HCT116 (cell line): ENCODE results near the gene ZSWIM7. TPM values are rescaled to one million over a fixed set of nuclear protein-coding genes. Genes with fewer than 3 reads are reported as not detected.

Source experiments
- ATAC-seq: fragments of 200-7000 bp; cut with Tn5 transposase; 2 replicates; pipeline ENCODE4 v1.9.1; 2020; ENCODE audit warnings: mild to moderate bottlenecking, moderate library complexity
- BruUV-seq: library from RNA; stranded (reverse); fragments of 400-500 nt; replicated peaks from 2 replicates; lab custom pipeline; 2021; lab: Mats Ljungman, UMichigan
- CTCF ChIA-PET: fragments of 300-600 bp; sonication (Branson Sonifier 250); formaldehyde crosslinking; loops from one replicate; lab custom pipeline; 2021; ENCODE audit warnings: antibody characterized with exemption; lab: Charles Lee
- POLR2A ChIA-PET: fragments of 300-600, 350-600 bp; sonication (Branson Sonifier 250); formaldehyde crosslinking; loops from one replicate; lab custom pipeline; 2021; ENCODE audit warnings: antibody characterized with exemption; lab: Charles Lee
- RAD21 ChIA-PET, 2 experiments: fragments of 300-600 bp; sonication (Branson Sonifier 250); formaldehyde crosslinking; loops; one replicate each; lab custom pipeline; 2023; ENCODE audit warnings: low total read pairs in 2 of 2; ENCODE audit not compliant: uncharacterized antibody in 2 of 2, unreplicated experiment in 2 of 2, low non-redundant PET in 1 of 2; lab: Charles Lee
- DNase-seq: peaks from one replicate; pipeline ENCODE4 v3.0.0-alpha.2; 2010; ENCODE audit warnings: low read depth, low spot score
- H2AFZ ChIP-seq: fragments of 200-600 bp; shearing (Covaris generic), sonication (generic); 2 replicates; pipeline ENCODE4 v1.6.1; 2017; ENCODE audit warnings: low read depth, mixed run types, mixed read lengths, antibody characterized with exemption, low read length; ENCODE audit not compliant: poor library complexity, severe bottlenecking
- H3K27ac ChIP-seq: 2 replicates; pipeline ENCODE4 v1.5.1; 2012; ENCODE audit warnings: low read depth, low read length
- H3K27me3 ChIP-seq: fragments of 200-600 bp; sonication (generic); 2 replicates; pipeline ENCODE4 v1.6.1; 2016; ENCODE audit warnings: mixed run types, low read length, mixed read lengths; ENCODE audit not compliant: insufficient read depth
- H3K36me3 ChIP-seq, 2 experiments: fragments of 200-500 bp in 1 of 2; fragments of 200-600 bp in 1 of 2; sonication (Bioruptor generic) in 1 of 2; sonication (generic) in 1 of 2; 2 replicates each; pipeline versions ENCODE4 v1.5.1 to v1.6.1; 2014 to 2016; ENCODE audit warnings: low read length in 2 of 2, inconsistent platforms in 1 of 2, mixed read lengths in 1 of 2, mixed run types in 1 of 2; ENCODE audit not compliant: insufficient read depth in 2 of 2, control insufficient read depth in 1 of 2
- H3K4me1 ChIP-seq, 2 experiments: fragments of 200-600 bp in 1 of 2; sonication (generic) in 1 of 2; 2 replicates each; pipeline versions ENCODE4 v1.5.1 to v1.6.1; 2012 to 2017; ENCODE audit warnings: low read length in 2 of 2, inconsistent platforms in 1 of 2, mild to moderate bottlenecking in 1 of 2, mixed read lengths in 1 of 2, mixed run types in 1 of 2, moderate library complexity in 1 of 2; ENCODE audit not compliant: insufficient read depth in 2 of 2, control insufficient read depth in 1 of 2
- H3K4me2 ChIP-seq: fragments of 200-600 bp; sonication (generic); 2 replicates; pipeline ENCODE4 v1.6.1; 2017; ENCODE audit warnings: mixed run types, low read length, mixed read lengths
- H3K4me3 ChIP-seq, 2 experiments: fragments of 200-600 bp in 1 of 2; sonication (generic) in 1 of 2; replicated peaks in 1 of 2; 2 replicates each; pipeline ENCODE4 v1.5.1; 2011 to 2016; ENCODE audit warnings: low read length in 2 of 2, control low read depth in 1 of 2, low read depth in 1 of 2, mild to moderate bottlenecking in 1 of 2, mixed read lengths in 1 of 2, mixed run types in 1 of 2
- H3K79me2 ChIP-seq: fragments of 200-600 bp; sonication (generic); 2 replicates; pipeline ENCODE4 v1.6.1; 2017; ENCODE audit warnings: mild to moderate bottlenecking, mixed run types, low read length, moderate library complexity, mixed read lengths; ENCODE audit not compliant: insufficient read depth
- H3K9ac ChIP-seq: fragments of 200-600 bp; sonication (generic); 2 replicates; pipeline ENCODE4 v1.6.1; 2016; ENCODE audit warnings: low read length, mixed read lengths
- H3K9me2 ChIP-seq: fragments of 200-600 bp; sonication (generic), shearing (Covaris generic); 2 replicates; pipeline ENCODE4 v1.6.1; 2017; ENCODE audit warnings: mixed run types, mild to moderate bottlenecking, moderate library complexity; ENCODE audit not compliant: insufficient read depth
- H3K9me3 ChIP-seq, 2 experiments: fragments of 200-500 bp in 1 of 2; fragments of 200-600 bp in 1 of 2; sonication (Bioruptor generic) in 1 of 2; sonication (generic) in 1 of 2; 2 replicates each; pipeline ENCODE4 v1.6.1; 2014 to 2017; ENCODE audit warnings: low read length in 2 of 2, mixed read lengths in 2 of 2, inconsistent platforms in 1 of 2, low read depth in 1 of 2, mild to moderate bottlenecking in 1 of 2, mixed run types in 1 of 2, moderate library complexity in 1 of 2; ENCODE audit not compliant: control insufficient read depth in 1 of 2, insufficient read depth in 1 of 2
- H4K20me1 ChIP-seq: fragments of 200-600 bp; sonication (generic), shearing (Covaris generic); 2 replicates; pipeline ENCODE4 v1.6.1; 2017; ENCODE audit warnings: mixed run types, mild to moderate bottlenecking, moderate library complexity; ENCODE audit not compliant: insufficient read depth
- CBX3 ChIP-seq: IDR thresholded peaks from 2 replicates; pipeline ENCODE4 v1.6.1; 2012; ENCODE audit warnings: low read depth
- CEBPB ChIP-seq: IDR thresholded peaks from 2 replicates; pipeline ENCODE4 v1.6.1; 2012; ENCODE audit warnings: low read depth
- EGR1 ChIP-seq: IDR thresholded peaks from 2 replicates; pipeline ENCODE4 v1.6.1; 2012; ENCODE audit warnings: low read depth
- EZH2 ChIP-seq: fragments of 200-600 bp; sonication (generic); IDR thresholded peaks from 2 replicates; pipeline ENCODE4 v1.6.1; 2017; ENCODE audit warnings: antibody characterized with exemption, mixed run types
- EZH2phosphoT487 ChIP-seq: fragments of 200-600 bp; IDR thresholded peaks from 2 replicates; pipeline ENCODE4 v1.6.1; 2018; ENCODE audit warnings: antibody characterized with exemption, borderline replicate concordance
- JUND ChIP-seq: IDR thresholded peaks from 2 replicates; pipeline ENCODE4 v1.6.1; 2012
- POLR2A ChIP-seq: IDR thresholded peaks from 2 replicates; pipeline ENCODE4 v1.7.0; 2011; ENCODE audit warnings: borderline replicate concordance; ENCODE audit not compliant: insufficient read depth, insufficient read length; ENCODE audit errors: extremely low read depth
- POLR2AphosphoS5 ChIP-seq: IDR thresholded peaks from 2 replicates; pipeline ENCODE4 v1.6.1; 2011; ENCODE audit warnings: mild to moderate bottlenecking, low read depth, low read length, moderate library complexity
- RAD21 ChIP-seq: IDR thresholded peaks from 2 replicates; pipeline ENCODE4 v1.6.1; 2012; ENCODE audit warnings: low read depth, mild to moderate bottlenecking
- REST ChIP-seq: IDR thresholded peaks from 2 replicates; pipeline ENCODE4 v1.6.1; 2012; ENCODE audit warnings: low read depth
- SIN3A ChIP-seq: IDR thresholded peaks from 2 replicates; pipeline ENCODE4 v1.6.1; 2012; ENCODE audit warnings: low read depth
- SRF ChIP-seq: IDR thresholded peaks from 2 replicates; pipeline ENCODE4 v1.6.1; 2012; ENCODE audit warnings: low read depth
- ZBTB33 ChIP-seq: IDR thresholded peaks from 2 replicates; pipeline ENCODE4 v1.6.1; 2011; ENCODE audit warnings: mild to moderate bottlenecking, low read length, moderate library complexity; ENCODE audit not compliant: insufficient replicate concordance; ENCODE audit errors: extremely low read depth
- ZFX ChIP-seq: fragments of 450-650 bp; IDR thresholded peaks from 2 replicates; pipeline ENCODE4 v1.6.1; 2017
- ZNF274 ChIP-seq: fragments of 200-500 bp; sonication (Bioruptor generic); IDR thresholded peaks from 2 replicates; pipeline ENCODE4 v1.6.1; 2014; ENCODE audit warnings: mild to moderate bottlenecking, low read depth, low read length, inconsistent platforms
- intact Hi-C: fragments of 100-400 bp; cut with micrococcal nuclease; formaldehyde crosslinking; loops from 2 replicates; pipeline ENCODE4 v1.10.0; 2022
- total RNA-seq: library from RNA; stranded (reverse); gene quantifications from one replicate; pipeline ENCODE4 v1.2.1, GENCODE V29; 2021; ENCODE audit not compliant: unreplicated experiment
- TF ChIP-seq, protein P1 (sequence below): IDR thresholded peaks from 2 replicates; pipeline ENCODE4 v1.6.1; 2012

ZSWIM7 gene
- total RNA-seq, 1 experiment from 2014 or later, result 33.5 TPM

- ATAC-seq (no peak), DNase-seq (no peak)
- peaks cover 20 to 75% of the 10 kb centered on the region in 2 experiments for H3K4me1 ChIP-seq
- no peak overlapping the region for H3K27ac ChIP-seq
- RAD21 ChIA-PET, result no interaction called here
- no peaks in the 10 kb centered on the region for H3K9me2 ChIP-seq
- CTCF ChIA-PET, result no interaction called here
- no peak overlapping the region for H2AFZ ChIP-seq
- no peaks in the 10 kb centered on the region for H3K9me3 ChIP-seq
- no TSS peak for BruUV-seq
- H4K20me1 ChIP-seq, result no peaks in the 10 kb centered on the region
- H3K36me3 ChIP-seq, result peaks cover 8 to 60% of the 10 kb centered on the region in 2 experiments; a peak in 3 of 4 replicates
- peaks cover 97% of the 10 kb centered on the region for H3K79me2 ChIP-seq
- no peaks in the 10 kb centered on the region for H3K27me3 ChIP-seq
- H3K4me2 ChIP-seq, result no peak overlapping the region
- no peak overlapping the region for H3K9ac ChIP-seq
- POLR2A ChIA-PET, result no interaction called here
- TF ChIP-seq POLR2AphosphoS5 (no peak), ZBTB33 (no peak), EZH2 (no peak), POLR2A (no peak), RAD21 (no peak), SIN3A (no peak), CBX3 (no peak), EZH2phosphoT487 (no peak), SRF (no peak), REST (no peak), EGR1 (no peak), JUND (no peak), ZFX (no peak), CEBPB (no peak), ZNF274 (no peak)
- TF ChIP-seq, protein P1, sequence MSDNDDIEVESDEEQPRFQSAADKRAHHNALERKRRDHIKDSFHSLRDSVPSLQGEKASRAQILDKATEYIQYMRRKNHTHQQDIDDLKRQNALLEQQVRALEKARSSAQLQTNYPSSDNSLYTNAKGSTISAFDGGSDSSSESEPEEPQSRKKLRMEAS, result no peak
- intact Hi-C loops, result no loop called here
- H3K4me3 ChIP-seq, result no peak overlapping the region
Observed at GRCh38 chr17:15972497-15972951, 27.0 kb downstream of the ZSWIM7 start.
